Measurements from ENCODE around the gene CYP26B1. TPM values are rescaled to one million over a fixed set of nuclear protein-coding genes. Genes with fewer than 3 reads are reported as not detected.
A peak's percentile ranks its signal among the peaks of the same experiment; 100 is the strongest.

CYP26B1 gene
- total and polyA plus RNA-seq, 8 donors = 3.1 to 7.6 (median 4.9) TPM

DNA sequence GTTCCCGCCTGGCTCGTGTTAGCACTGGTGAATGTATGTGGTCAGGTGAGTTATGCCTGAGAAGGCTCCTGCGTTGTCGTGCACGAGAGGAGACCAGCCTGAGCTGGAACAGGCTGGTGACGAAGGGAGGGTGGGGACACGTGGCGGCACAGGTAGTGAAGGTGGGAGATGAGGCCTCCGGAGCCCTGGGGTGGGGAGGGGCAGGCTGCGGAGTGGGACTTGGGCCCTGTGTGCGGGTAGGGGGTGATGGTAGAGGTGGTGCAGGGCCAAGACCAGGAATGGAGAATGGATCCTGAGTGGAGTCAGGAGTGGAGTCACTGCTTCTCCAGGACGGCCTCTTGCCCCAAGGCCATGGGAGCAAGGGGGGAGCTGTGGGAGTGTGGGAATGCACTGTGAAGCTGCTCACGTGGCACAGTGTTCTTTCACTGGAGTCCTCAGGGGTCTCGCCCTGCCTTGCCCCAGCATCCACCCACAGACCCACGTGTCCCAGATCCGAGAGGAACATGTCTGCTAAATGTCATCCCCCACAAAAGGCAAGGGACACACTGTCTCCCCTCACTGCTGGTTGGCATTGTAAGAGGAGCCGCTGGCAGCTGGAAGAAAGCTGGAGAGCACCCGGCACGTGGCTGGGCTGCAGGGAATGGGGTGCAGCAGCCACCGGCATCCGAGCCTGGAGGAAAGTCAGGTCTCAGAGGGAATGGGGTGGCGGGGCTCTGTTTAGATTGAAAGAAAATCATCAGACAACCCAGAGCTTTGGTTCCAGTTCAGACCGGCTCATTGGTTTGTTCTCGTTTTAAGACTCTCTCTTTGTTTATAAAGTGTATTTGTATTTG lies 63.7 kb downstream of the CYP26B1 start:
- TF ChIP-seq, protein P1, sequence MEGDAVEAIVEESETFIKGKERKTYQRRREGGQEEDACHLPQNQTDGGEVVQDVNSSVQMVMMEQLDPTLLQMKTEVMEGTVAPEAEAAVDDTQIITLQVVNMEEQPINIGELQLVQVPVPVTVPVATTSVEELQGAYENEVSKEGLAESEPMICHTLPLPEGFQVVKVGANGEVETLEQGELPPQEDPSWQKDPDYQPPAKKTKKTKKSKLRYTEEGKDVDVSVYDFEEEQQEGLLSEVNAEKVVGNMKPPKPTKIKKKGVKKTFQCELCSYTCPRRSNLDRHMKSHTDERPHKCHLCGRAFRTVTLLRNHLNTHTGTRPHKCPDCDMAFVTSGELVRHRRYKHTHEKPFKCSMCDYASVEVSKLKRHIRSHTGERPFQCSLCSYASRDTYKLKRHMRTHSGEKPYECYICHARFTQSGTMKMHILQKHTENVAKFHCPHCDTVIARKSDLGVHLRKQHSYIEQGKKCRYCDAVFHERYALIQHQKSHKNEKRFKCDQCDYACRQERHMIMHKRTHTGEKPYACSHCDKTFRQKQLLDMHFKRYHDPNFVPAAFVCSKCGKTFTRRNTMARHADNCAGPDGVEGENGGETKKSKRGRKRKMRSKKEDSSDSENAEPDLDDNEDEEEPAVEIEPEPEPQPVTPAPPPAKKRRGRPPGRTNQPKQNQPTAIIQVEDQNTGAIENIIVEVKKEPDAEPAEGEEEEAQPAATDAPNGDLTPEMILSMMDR (IDR thresholded peaks at IDR 0.05) = no peak
- no peaks in the 10 kb centered on the region for H3K36me3 ChIP-seq
- peaks cover 0 to 4% of the 10 kb centered on the region in 2 donors for H3K9me3 ChIP-seq
- no peak overlapping the region for H3K4me3 ChIP-seq
- DNase-seq (peak in 1 of 4 donors; percentile 39), ATAC-seq (no peak)
- H3K27ac ChIP-seq = no peak overlapping the region
- no peaks in the 10 kb centered on the region for H3K4me1 ChIP-seq
- no peaks in the 10 kb centered on the region for H3K27me3 ChIP-seq
- intact Hi-C loops (cut with DNase I) = no loop called here

DNA sequence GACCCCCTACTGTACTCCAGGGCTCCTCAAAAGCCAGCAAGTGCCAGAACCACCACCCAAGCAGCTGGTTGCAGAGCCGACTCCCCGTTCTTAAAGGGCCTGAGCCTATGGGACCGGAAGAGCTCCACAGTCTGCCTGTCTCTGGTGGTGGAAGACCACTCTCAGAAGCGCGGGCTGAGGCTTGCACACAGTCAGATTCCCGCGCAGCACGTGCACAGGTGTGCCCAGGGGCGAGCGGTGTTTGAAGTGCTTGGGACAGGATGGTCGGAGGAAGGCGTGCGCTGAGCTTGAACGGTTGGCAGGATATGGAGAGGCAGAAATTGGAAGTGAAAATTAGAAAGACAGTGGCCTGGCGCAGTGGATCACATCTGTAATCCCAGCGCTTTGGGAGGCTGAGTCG lies 64.8 kb downstream of the CYP26B1 start:
- H3K9me3 ChIP-seq = peaks cover 0 to 4% of the 10 kb centered on the region in 2 donors
- no peaks in the 10 kb centered on the region for H3K36me3 ChIP-seq
- H3K27ac ChIP-seq = no peak overlapping the region
- TF ChIP-seq, protein P1 (IDR thresholded peaks at IDR 0.05) = no peak
- no peak overlapping the region for H3K4me3 ChIP-seq
- DNase-seq (peak in 1 of 4 donors; percentile 71), ATAC-seq (no peak)
- intact Hi-C loops (cut with DNase I) = no loop called here
- no peaks in the 10 kb centered on the region for H3K27me3 ChIP-seq
- no peaks in the 10 kb centered on the region for H3K4me1 ChIP-seq

DNA sequence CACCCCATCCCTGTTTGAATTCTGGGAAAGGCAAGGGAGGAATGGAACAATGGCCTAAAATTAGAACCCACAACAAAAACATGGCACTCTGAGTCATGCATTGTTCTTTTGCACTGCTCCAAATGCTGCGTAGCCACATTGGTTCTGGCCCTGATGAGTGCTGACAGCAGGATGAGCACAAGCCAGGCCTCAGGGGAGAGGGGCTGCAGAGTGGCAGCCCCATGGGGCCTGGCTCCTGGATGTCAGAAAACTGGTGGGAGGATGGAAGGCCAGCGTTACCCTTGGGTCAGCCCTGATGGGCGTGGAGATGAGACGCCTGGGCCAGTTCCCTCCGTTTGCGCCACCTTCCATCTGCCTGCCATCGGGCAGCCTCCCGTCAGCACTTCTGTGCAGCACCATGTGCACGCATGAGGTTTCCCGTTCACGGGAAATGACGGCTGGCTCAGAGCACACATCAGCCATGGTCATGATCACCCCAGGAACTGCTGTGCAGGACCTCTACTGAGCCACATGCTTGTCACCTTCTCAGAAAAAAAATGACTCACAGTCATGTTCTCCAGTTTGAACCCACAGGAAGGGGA lies 65.6 kb downstream of the CYP26B1 start:
- Histone ChIP-seq H3K9me3 (peaks cover 0 to 4% of the 10 kb centered on the region in 2 donors), H3K36me3 (no peaks in the 10 kb centered on the region), H3K4me3 (no peak overlapping the region), H3K4me1 (no peaks in the 10 kb centered on the region), H3K27me3 (no peaks in the 10 kb centered on the region), H3K27ac (no peak overlapping the region)
- intact Hi-C loops (cut with DNase I) = no loop called here
- TF ChIP-seq, protein P1 (IDR thresholded peaks at IDR 0.05) = no peak
- DNase-seq (peak in 1 of 4 donors; percentile 46), ATAC-seq (no peak)

DNA sequence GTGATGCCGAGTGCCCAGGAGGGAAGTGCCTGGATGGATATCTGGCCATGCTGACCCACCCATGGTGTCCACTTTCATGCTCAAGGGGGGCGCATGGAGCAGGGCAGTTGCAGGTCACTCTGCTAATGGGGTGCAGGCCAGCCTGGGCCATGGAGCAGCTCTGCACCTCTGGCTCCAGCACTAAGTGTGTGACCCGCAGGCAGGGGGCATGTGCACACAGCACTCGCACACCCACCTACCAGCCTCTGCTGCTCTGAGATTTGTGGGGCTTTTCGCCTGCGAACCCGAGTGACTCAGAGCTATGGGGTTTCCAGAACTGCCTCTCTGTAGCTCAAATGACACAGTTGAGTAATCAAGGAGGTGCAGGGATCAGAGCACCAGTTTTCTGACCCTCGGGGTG lies 66.2 kb downstream of the CYP26B1 start:
- Histone ChIP-seq H3K27me3 (no peaks in the 10 kb centered on the region), H3K36me3 (no peaks in the 10 kb centered on the region), H3K27ac (no peak overlapping the region), H3K9me3 (peaks cover 0 to 4% of the 10 kb centered on the region in 2 donors), H3K4me1 (no peaks in the 10 kb centered on the region), H3K4me3 (no peak overlapping the region)
- TF ChIP-seq, protein P1 (IDR thresholded peaks at IDR 0.05) = no peak
- DNase-seq = peak in 1 of 4 donors; percentile 53
- ATAC-seq = no peak
- intact Hi-C loops (cut with DNase I) = no loop called here
